HEK293 (cell line): ENCODE results near the gene FGF12.
"Not testable (repeated sequence)": the region's sequence is repeated elsewhere in the genome, so short reads cannot be mapped to it uniquely, and the experiment has no call there.

Experiments used
- CTCF ChIA-PET: fragments of 350-600 bp; formaldehyde crosslinking; extraction: SDS; loops from one replicate; lab custom pipeline; 2021; ENCODE audit warnings: antibody characterized with exemption; lab: Yijun Ruan, JAX
- POLR2A ChIA-PET: fragments of 300-600 bp; formaldehyde crosslinking; extraction: SDS; loops from one replicate; lab custom pipeline; 2020; ENCODE audit warnings: antibody characterized with exemption, inconsistent platforms; lab: Yijun Ruan, JAX
- H3K27ac ChIP-seq: fragments of 200-500 bp; sonication (Bioruptor generic); 2 replicates; pipeline ENCODE4 v1.5.1; 2014; ENCODE audit warnings: low read depth, low read length, control low read depth, inconsistent platforms; ENCODE audit errors: extremely low read depth
- H3K36me3 ChIP-seq, 2 experiments: fragments of 200-500 bp in 1 of 2; sonication (Bioruptor generic) in 1 of 2; 1 replicate in 1 of 2; 2 replicates in 1 of 2; pipeline ENCODE4 v1.5.1; 2014 to 2017; ENCODE audit warnings: inconsistent platforms in 2 of 2, low read length in 2 of 2; ENCODE audit not compliant: control insufficient read depth in 2 of 2, insufficient read depth in 1 of 2
- H3K4me1 ChIP-seq: fragments of 200-500 bp; sonication (Bioruptor generic); 2 replicates; pipeline ENCODE4 v1.5.1; 2014; ENCODE audit warnings: mild to moderate bottlenecking, low read length, inconsistent platforms; ENCODE audit not compliant: control insufficient read depth, insufficient read depth
- H3K4me3 ChIP-seq: 2 replicates; pipeline ENCODE4 v1.5.1; 2011; ENCODE audit warnings: low read depth, mild to moderate bottlenecking, control low read depth, low read length, moderate library complexity
- H3K9me3 ChIP-seq: fragments of 200-500 bp; sonication (Bioruptor generic); 2 replicates; pipeline ENCODE4 v1.5.1; 2014; ENCODE audit warnings: low read depth, low read length, inconsistent platforms; ENCODE audit not compliant: control insufficient read depth, insufficient read depth
- GLIS1 ChIP-seq: fragments of 450-650 bp; formaldehyde crosslinking; IDR thresholded peaks from 2 replicates; pipeline ENCODE4 v1.5.1; 2016; ENCODE audit warnings: missing biosample characterization, missing genetic modification characterization
- KLF16 ChIP-seq: fragments of 450-650 bp; formaldehyde crosslinking; IDR thresholded peaks from 2 replicates; pipeline ENCODE4 v1.5.1; 2017; ENCODE audit warnings: missing biosample characterization, missing genetic modification characterization
- KLF7 ChIP-seq: fragments of 450-650 bp; formaldehyde crosslinking; IDR thresholded peaks from 2 replicates; pipeline ENCODE4 v1.5.1; 2016; ENCODE audit warnings: missing biosample characterization, missing genetic modification characterization, borderline replicate concordance
- MEIS1 ChIP-seq: sonication (generic); formaldehyde crosslinking; IDR thresholded peaks from 2 replicates; pipeline ENCODE4 v1.8.1; 2022; ENCODE audit warnings: missing genetic modification reagents, mild to moderate bottlenecking, borderline replicate concordance
- REPIN1 ChIP-seq: fragments of 450-650 bp; formaldehyde crosslinking; IDR thresholded peaks from 2 replicates; pipeline ENCODE4 v1.5.1; 2017; ENCODE audit warnings: missing biosample characterization, missing genetic modification characterization, low read depth
- SALL2 ChIP-seq: fragments of 450-650 bp; formaldehyde crosslinking; IDR thresholded peaks from 2 replicates; pipeline ENCODE4 v1.5.0; 2017; ENCODE audit warnings: missing biosample characterization, mild to moderate bottlenecking, missing genetic modification characterization, borderline replicate concordance
- TCF7L2 ChIP-seq: IDR thresholded peaks from 2 replicates; pipeline ENCODE4 v1.6.1; 2011; ENCODE audit warnings: low read depth, mild to moderate bottlenecking, inconsistent platforms, low read length, moderate library complexity, borderline replicate concordance
- WT1 ChIP-seq: fragments of 450-650 bp; formaldehyde crosslinking; IDR thresholded peaks from 2 replicates; pipeline ENCODE4 v1.5.1; 2016; ENCODE audit warnings: missing biosample characterization, missing genetic modification characterization
- ZBTB7A ChIP-seq: fragments of 450-650 bp; formaldehyde crosslinking; IDR thresholded peaks from 2 replicates; pipeline ENCODE4 v1.5.1; 2016; ENCODE audit warnings: low read depth, missing biosample characterization, missing genetic modification characterization
- ZFHX2 ChIP-seq: fragments of 450-650 bp; formaldehyde crosslinking; conservative IDR thresholded peaks from 2 replicates; pipeline ENCODE4 v1.5.1; 2016; ENCODE audit warnings: missing biosample characterization, missing genetic modification characterization
- ZFP3 ChIP-seq: fragments of 450-650 bp; formaldehyde crosslinking; IDR thresholded peaks from 2 replicates; pipeline ENCODE4 v1.5.1; 2016; ENCODE audit warnings: low read depth, missing biosample characterization, missing genetic modification characterization
- ZNF146 ChIP-seq: fragments of 450-650 bp; formaldehyde crosslinking; IDR thresholded peaks from 2 replicates; pipeline ENCODE4 v1.5.1; 2016; ENCODE audit warnings: missing biosample characterization, missing genetic modification characterization
- ZNF157 ChIP-seq: fragments of 450-650 bp; formaldehyde crosslinking; IDR thresholded peaks from 2 replicates; pipeline ENCODE4 v1.5.1; 2016; ENCODE audit warnings: missing biosample characterization, missing genetic modification characterization
- ZNF16 ChIP-seq: fragments of 450-650 bp; formaldehyde crosslinking; IDR thresholded peaks from 2 replicates; pipeline ENCODE4 v1.5.1; 2016; ENCODE audit warnings: low read depth, missing biosample characterization, missing genetic modification characterization
- ZNF169 ChIP-seq: fragments of 450-650 bp; formaldehyde crosslinking; IDR thresholded peaks from 2 replicates; pipeline ENCODE4 v1.5.1; 2016; ENCODE audit warnings: missing biosample characterization, missing genetic modification characterization
- ZNF175 ChIP-seq: fragments of 450-650 bp; formaldehyde crosslinking; IDR thresholded peaks from 2 replicates; pipeline ENCODE4 v1.5.1; 2016; ENCODE audit warnings: missing biosample characterization, missing genetic modification characterization
- ZNF184 ChIP-seq: fragments of 450-650 bp; IDR thresholded peaks from 2 replicates; pipeline ENCODE4 v1.5.1; 2018; ENCODE audit warnings: missing biosample characterization, mild to moderate bottlenecking, missing genetic modification characterization
- ZNF211 ChIP-seq: fragments of 450-650 bp; formaldehyde crosslinking; IDR thresholded peaks from 2 replicates; pipeline ENCODE4 v1.5.1; 2016; ENCODE audit warnings: low read depth, missing biosample characterization, missing genetic modification characterization
- ZNF221 ChIP-seq: fragments of 450-650 bp; formaldehyde crosslinking; IDR thresholded peaks from 2 replicates; pipeline ENCODE4 v1.5.1; 2017; ENCODE audit warnings: missing biosample characterization, missing genetic modification characterization, borderline replicate concordance
- ZNF24 ChIP-seq: fragments of 450-650 bp; formaldehyde crosslinking; IDR thresholded peaks from 2 replicates; pipeline ENCODE4 v1.5.1; 2016; ENCODE audit warnings: missing biosample characterization, missing genetic modification characterization
- ZNF248 ChIP-seq: fragments of 450-650 bp; formaldehyde crosslinking; IDR thresholded peaks from 2 replicates; pipeline ENCODE4 v1.5.1; 2017; ENCODE audit warnings: missing biosample characterization, missing genetic modification characterization
- ZNF274 ChIP-seq, 2 experiments: fragments of 200-500 bp in 1 of 2; fragments of 450-650 bp in 1 of 2; sonication (Bioruptor generic) in 1 of 2; formaldehyde crosslinking in 1 of 2; IDR thresholded peaks; 2 replicates each; pipeline versions ENCODE4 v1.5.1 to v1.6.1; 2014 to 2016; ENCODE audit warnings: borderline replicate concordance in 1 of 2, inconsistent platforms in 1 of 2, low read length in 1 of 2, missing biosample characterization in 1 of 2, missing genetic modification characterization in 1 of 2
- ZNF280D ChIP-seq: fragments of 450-650 bp; formaldehyde crosslinking; IDR thresholded peaks from 2 replicates; pipeline ENCODE4 v1.5.1; 2016; ENCODE audit warnings: missing biosample characterization, missing genetic modification characterization
- ZNF292 ChIP-seq: fragments of 450-650 bp; formaldehyde crosslinking; IDR thresholded peaks from 2 replicates; pipeline ENCODE4 v1.5.1; 2016; ENCODE audit warnings: low read depth, missing biosample characterization, missing genetic modification characterization, borderline replicate concordance
- ZNF324 ChIP-seq: fragments of 450-650 bp; formaldehyde crosslinking; IDR thresholded peaks from 2 replicates; pipeline ENCODE4 v1.5.1; 2016; ENCODE audit warnings: missing biosample characterization, missing genetic modification characterization
- ZNF510 ChIP-seq: fragments of 450-650 bp; formaldehyde crosslinking; IDR thresholded peaks from 2 replicates; pipeline ENCODE4 v1.5.1; 2018; ENCODE audit warnings: mild to moderate bottlenecking, missing genetic modification characterization, missing biosample characterization; ENCODE audit not compliant: insufficient replicate concordance
- ZNF555 ChIP-seq: fragments of 450-650 bp; formaldehyde crosslinking; conservative IDR thresholded peaks from 2 replicates; pipeline ENCODE4 v1.5.1; 2017; ENCODE audit warnings: missing biosample characterization, mild to moderate bottlenecking, missing genetic modification characterization, inconsistent platforms
- ZNF561 ChIP-seq: fragments of 450-650 bp; IDR thresholded peaks from 2 replicates; pipeline ENCODE4 v1.5.1; 2018; ENCODE audit warnings: missing biosample characterization, missing genetic modification characterization, borderline replicate concordance
- ZNF626 ChIP-seq: fragments of 450-650 bp; sonication (Bioruptor Pico); formaldehyde crosslinking; IDR thresholded peaks from 2 replicates; pipeline ENCODE4 v1.5.1; 2018; ENCODE audit warnings: missing biosample characterization, missing genetic modification characterization, inconsistent platforms
- ZNF664 ChIP-seq: fragments of 450-650 bp; formaldehyde crosslinking; IDR thresholded peaks from 2 replicates; pipeline ENCODE4 v1.5.1; 2016; ENCODE audit warnings: missing biosample characterization, missing genetic modification characterization
- ZNF785 ChIP-seq: fragments of 450-650 bp; formaldehyde crosslinking; IDR thresholded peaks from 2 replicates; pipeline ENCODE4 v1.5.1; 2016; ENCODE audit warnings: missing biosample characterization, missing genetic modification characterization
- ZXDB ChIP-seq: fragments of 450-650 bp; formaldehyde crosslinking; IDR thresholded peaks from 2 replicates; pipeline ENCODE4 v1.5.1; 2016; ENCODE audit warnings: missing biosample characterization, missing genetic modification characterization

Gene FGF12

GRCh38 chr3:192577271-192577670, 150.1 kb downstream of the FGF12 start:
- Histone ChIP-seq H3K4me1 (no peaks in the 10 kb centered on the region), H3K9me3 (no peaks in the 10 kb centered on the region), H3K4me3 (no peak overlapping the region), H3K36me3 (no peaks in the 10 kb centered on the region), H3K27ac (no peak overlapping the region)
- CTCF ChIA-PET: no interaction called here
- no peak for TF ChIP-seq TCF7L2
- TF ChIP-seq ZXDB (tag by site-specific recombination): no peak
- no peak for TF ChIP-seq ZNF324 (tag by site-specific recombination)
- TF ChIP-seq KLF7: no peak
- TF ChIP-seq ZFHX2 (tag by site-specific recombination): no peak
- TF ChIP-seq SALL2: no peak
- no peak for TF ChIP-seq ZNF248 (tag by site-specific recombination)
- TF ChIP-seq ZNF785 (tag by site-specific recombination): no peak
- TF ChIP-seq ZNF169 (tag by site-specific recombination): no peak
- no peak for TF ChIP-seq ZNF510 (tag by site-specific recombination)
- TF ChIP-seq ZNF221 (tag by site-specific recombination): no peak
- no peak for TF ChIP-seq ZNF16
- no peak for TF ChIP-seq ZNF24 (tag by site-specific recombination)
- TF ChIP-seq ZNF626 (tag by site-specific recombination): no peak
- TF ChIP-seq ZBTB7A: no peak
- TF ChIP-seq ZNF157: no peak
- no peak for TF ChIP-seq WT1 (tag by site-specific recombination)
- POLR2A ChIA-PET: no interaction called here

- H3K27ac ChIP-seq, H3K4me3 ChIP-seq, H3K36me3 ChIP-seq, H3K4me1 ChIP-seq, POLR2A ChIA-PET, H3K9me3 ChIP-seq, CTCF ChIA-PET: not testable (repeated sequence)
- TF ChIP-seq ZNF146 (tag by site-specific recombination) (peak; percentile 73), ZNF280D (tag by site-specific recombination) (peak; percentile 77; the same call in 1 of the 2 replicates)
These were observed 150.6 kb downstream of the FGF12 start for GRCh38 chr3:192576704-192577103.

GRCh38 chr3:192575879-192576506, 151.3 kb downstream of the FGF12 start:
- ChIA-PET CTCF (no interaction called here), POLR2A (no interaction called here)
- H3K36me3 ChIP-seq: no peaks in the 10 kb centered on the region
- no peaks in the 10 kb centered on the region for H3K9me3 ChIP-seq
- no peak overlapping the region for H3K4me3 ChIP-seq
- H3K4me1 ChIP-seq: no peaks in the 10 kb centered on the region
- no peak overlapping the region for H3K27ac ChIP-seq
- TF ChIP-seq ZNF274 (IDR thresholded peaks at IDR 0.05; ENCODE audit: low read length): no peak
- TF ChIP-seq ZNF274 (tag by site-specific recombination; IDR thresholded peaks at IDR 0.05; ENCODE audit: borderline replicate concordance): no peak
- TF ChIP-seq ZFHX2 (tag by site-specific recombination): no peak
- no peak for TF ChIP-seq ZNF24 (tag by site-specific recombination)
- no peak for TF ChIP-seq ZNF664 (tag by site-specific recombination)
- TF ChIP-seq ZNF175 (tag by site-specific recombination): no peak
- no peak for TF ChIP-seq GLIS1 (tag by site-specific recombination)
- no peak for TF ChIP-seq REPIN1 (tag by site-specific recombination)
- no peak for TF ChIP-seq ZNF184 (tag by site-specific recombination)
- no peak for TF ChIP-seq ZNF785 (tag by site-specific recombination)
- no peak for TF ChIP-seq ZNF292 (tag by site-specific recombination)
- no peak for TF ChIP-seq ZNF555
- TF ChIP-seq MEIS1 (CRISPR knock-in tag): no peak
- no peak for TF ChIP-seq ZFP3
- TF ChIP-seq ZNF211 (tag by site-specific recombination): no peak
- TF ChIP-seq KLF16 (tag by site-specific recombination): no peak
- no peak for TF ChIP-seq SALL2
- no peak for TF ChIP-seq ZNF561 (tag by site-specific recombination)
